ENCODE measurements around the gene IL1RAPL1. TPM values are rescaled to one million over a fixed set of nuclear protein-coding genes. Genes with fewer than 3 reads are reported as not detected.

The IL1RAPL1 gene
- total and polyA plus RNA-seq, 2 experiments from 2014 or later: 0.18 to 0.49 TPM

DNA sequence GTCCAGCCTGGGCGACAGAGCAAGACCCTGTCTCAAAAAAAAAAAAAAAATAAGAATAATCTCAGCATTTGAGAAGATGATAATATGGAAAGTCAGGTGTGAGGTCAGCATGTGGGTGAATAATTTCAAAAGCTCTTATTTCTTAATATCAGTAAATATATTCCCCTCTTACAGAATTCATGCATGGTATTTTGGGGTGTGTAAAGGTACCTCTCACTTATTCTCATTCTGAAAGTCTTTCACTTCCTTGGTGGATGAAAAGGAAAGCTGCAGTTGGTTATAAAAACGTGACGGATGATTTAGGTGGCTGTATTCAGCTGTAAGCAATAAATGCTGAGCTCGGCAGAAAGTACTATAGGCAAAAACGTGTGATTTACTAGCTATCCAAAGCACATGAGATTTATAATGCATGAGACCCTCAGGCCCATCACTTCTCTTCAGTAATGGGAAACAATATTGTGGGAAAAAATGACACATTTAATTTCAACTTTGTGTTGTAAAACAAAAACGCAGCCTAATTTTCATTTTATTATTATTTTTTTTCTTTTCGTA, 1275.0 kb downstream of the IL1RAPL1 start:
- Mint-ChIP-seq H3K4me1 (no peaks in the 10 kb centered on the region), H3K9me3 (no peaks in the 10 kb centered on the region), H3K27ac (no peak overlapping the region), H3K4me3 (no peak overlapping the region), H3K27me3 (ENCODE audit: insufficient read depth, low read depth, poor library complexity) (no peaks in the 10 kb centered on the region), H3K36me3 (ENCODE audit: low read depth) (no peaks in the 10 kb centered on the region)
- no peaks in the 10 kb centered on the region for H3F3A ChIP-seq (replicated peaks; ENCODE audit: low read depth)
- H3K4me3 ChIP-seq: no peak overlapping the region
- no peak for DNase-seq (ENCODE audit: low spot score)
- H3K9me2 ChIP-seq (ENCODE audit: insufficient read depth): no peaks in the 10 kb centered on the region
- ATAC-seq: no peak
- TF ChIP-seq POLR2AphosphoS5 (IDR thresholded peaks at IDR 0.05; ENCODE audit: low read depth) (no peak), STAT1 (IDR thresholded peaks at IDR 0.05; ENCODE audit: unreplicated experiment) (no peak), NANOG (IDR thresholded peaks at IDR 0.05; ENCODE audit: borderline replicate concordance) (no peak)
- TF ChIP-seq, protein P1, sequence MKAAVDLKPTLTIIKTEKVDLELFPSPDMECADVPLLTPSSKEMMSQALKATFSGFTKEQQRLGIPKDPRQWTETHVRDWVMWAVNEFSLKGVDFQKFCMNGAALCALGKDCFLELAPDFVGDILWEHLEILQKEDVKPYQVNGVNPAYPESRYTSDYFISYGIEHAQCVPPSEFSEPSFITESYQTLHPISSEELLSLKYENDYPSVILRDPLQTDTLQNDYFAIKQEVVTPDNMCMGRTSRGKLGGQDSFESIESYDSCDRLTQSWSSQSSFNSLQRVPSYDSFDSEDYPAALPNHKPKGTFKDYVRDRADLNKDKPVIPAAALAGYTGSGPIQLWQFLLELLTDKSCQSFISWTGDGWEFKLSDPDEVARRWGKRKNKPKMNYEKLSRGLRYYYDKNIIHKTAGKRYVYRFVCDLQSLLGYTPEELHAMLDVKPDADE (IDR thresholded peaks at IDR 0.05): no peak
- H3K79me2 ChIP-seq (replicated peaks; ENCODE audit: insufficient read depth): no peaks in the 10 kb centered on the region
- no peaks in the 10 kb centered on the region for H3K36me3 ChIP-seq (ENCODE audit: insufficient read depth)
- H2AFZ ChIP-seq: no peak overlapping the region
- H3K27me3 ChIP-seq (ENCODE audit: insufficient read depth): no peaks in the 10 kb centered on the region
- no peaks in the 10 kb centered on the region for H4K20me1 ChIP-seq (replicated peaks; ENCODE audit: insufficient read depth)
- no peak overlapping the region for H3K4me2 ChIP-seq
- no peaks in the 10 kb centered on the region for H3K4me1 ChIP-seq (ENCODE audit: insufficient read depth)
- H3K27ac ChIP-seq (ENCODE audit: low read depth): no peak overlapping the region

DNA sequence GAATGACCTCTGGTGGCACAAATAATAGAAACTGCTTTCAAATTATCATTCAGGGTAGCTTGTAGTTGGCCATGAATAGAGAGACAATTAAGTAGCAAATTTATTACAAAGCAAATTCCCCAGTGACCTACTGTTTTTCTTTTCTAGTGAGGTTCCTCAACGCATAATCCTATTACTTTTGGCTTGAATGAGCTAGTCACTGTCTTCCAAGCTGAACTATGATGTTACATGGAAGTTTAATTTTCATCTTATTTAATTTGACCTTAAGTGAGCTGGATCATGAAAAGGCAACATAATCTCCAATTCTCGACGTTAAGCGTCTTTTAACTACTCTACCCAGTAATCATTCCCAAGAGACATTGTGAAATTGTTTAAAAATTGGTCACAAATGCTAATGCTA, 1280.7 kb downstream of the IL1RAPL1 start:
- no peaks in the 10 kb centered on the region for H3K9me3 Mint-ChIP-seq
- Histone ChIP-seq H3K4me2 (no peak overlapping the region), H3K27me3 (ENCODE audit: insufficient read depth) (no peaks in the 10 kb centered on the region)

More for the DNA sequence above, 1280.7 kb downstream of the IL1RAPL1 start:
- Histone ChIP-seq H3K36me3 (ENCODE audit: insufficient read depth) (no peaks in the 10 kb centered on the region), H3K79me2 (replicated peaks; ENCODE audit: insufficient read depth) (no peaks in the 10 kb centered on the region), H3K27ac (ENCODE audit: low read depth) (no peak overlapping the region), H3F3A (replicated peaks; ENCODE audit: low read depth) (no peaks in the 10 kb centered on the region), H3K4me3 (no peak overlapping the region), H3K4me1 (ENCODE audit: insufficient read depth) (no peaks in the 10 kb centered on the region), H2AFZ (no peak overlapping the region), H4K20me1 (replicated peaks; ENCODE audit: insufficient read depth) (no peaks in the 10 kb centered on the region), H3K9me2 (ENCODE audit: insufficient read depth) (no peaks in the 10 kb centered on the region)
- Mint-ChIP-seq H3K4me1 (no peaks in the 10 kb centered on the region), H3K36me3 (ENCODE audit: low read depth) (no peaks in the 10 kb centered on the region), H3K27ac (no peak overlapping the region), H3K4me3 (no peak overlapping the region), H3K27me3 (ENCODE audit: insufficient read depth, low read depth, poor library complexity) (no peaks in the 10 kb centered on the region)
- TF ChIP-seq, protein P2, sequence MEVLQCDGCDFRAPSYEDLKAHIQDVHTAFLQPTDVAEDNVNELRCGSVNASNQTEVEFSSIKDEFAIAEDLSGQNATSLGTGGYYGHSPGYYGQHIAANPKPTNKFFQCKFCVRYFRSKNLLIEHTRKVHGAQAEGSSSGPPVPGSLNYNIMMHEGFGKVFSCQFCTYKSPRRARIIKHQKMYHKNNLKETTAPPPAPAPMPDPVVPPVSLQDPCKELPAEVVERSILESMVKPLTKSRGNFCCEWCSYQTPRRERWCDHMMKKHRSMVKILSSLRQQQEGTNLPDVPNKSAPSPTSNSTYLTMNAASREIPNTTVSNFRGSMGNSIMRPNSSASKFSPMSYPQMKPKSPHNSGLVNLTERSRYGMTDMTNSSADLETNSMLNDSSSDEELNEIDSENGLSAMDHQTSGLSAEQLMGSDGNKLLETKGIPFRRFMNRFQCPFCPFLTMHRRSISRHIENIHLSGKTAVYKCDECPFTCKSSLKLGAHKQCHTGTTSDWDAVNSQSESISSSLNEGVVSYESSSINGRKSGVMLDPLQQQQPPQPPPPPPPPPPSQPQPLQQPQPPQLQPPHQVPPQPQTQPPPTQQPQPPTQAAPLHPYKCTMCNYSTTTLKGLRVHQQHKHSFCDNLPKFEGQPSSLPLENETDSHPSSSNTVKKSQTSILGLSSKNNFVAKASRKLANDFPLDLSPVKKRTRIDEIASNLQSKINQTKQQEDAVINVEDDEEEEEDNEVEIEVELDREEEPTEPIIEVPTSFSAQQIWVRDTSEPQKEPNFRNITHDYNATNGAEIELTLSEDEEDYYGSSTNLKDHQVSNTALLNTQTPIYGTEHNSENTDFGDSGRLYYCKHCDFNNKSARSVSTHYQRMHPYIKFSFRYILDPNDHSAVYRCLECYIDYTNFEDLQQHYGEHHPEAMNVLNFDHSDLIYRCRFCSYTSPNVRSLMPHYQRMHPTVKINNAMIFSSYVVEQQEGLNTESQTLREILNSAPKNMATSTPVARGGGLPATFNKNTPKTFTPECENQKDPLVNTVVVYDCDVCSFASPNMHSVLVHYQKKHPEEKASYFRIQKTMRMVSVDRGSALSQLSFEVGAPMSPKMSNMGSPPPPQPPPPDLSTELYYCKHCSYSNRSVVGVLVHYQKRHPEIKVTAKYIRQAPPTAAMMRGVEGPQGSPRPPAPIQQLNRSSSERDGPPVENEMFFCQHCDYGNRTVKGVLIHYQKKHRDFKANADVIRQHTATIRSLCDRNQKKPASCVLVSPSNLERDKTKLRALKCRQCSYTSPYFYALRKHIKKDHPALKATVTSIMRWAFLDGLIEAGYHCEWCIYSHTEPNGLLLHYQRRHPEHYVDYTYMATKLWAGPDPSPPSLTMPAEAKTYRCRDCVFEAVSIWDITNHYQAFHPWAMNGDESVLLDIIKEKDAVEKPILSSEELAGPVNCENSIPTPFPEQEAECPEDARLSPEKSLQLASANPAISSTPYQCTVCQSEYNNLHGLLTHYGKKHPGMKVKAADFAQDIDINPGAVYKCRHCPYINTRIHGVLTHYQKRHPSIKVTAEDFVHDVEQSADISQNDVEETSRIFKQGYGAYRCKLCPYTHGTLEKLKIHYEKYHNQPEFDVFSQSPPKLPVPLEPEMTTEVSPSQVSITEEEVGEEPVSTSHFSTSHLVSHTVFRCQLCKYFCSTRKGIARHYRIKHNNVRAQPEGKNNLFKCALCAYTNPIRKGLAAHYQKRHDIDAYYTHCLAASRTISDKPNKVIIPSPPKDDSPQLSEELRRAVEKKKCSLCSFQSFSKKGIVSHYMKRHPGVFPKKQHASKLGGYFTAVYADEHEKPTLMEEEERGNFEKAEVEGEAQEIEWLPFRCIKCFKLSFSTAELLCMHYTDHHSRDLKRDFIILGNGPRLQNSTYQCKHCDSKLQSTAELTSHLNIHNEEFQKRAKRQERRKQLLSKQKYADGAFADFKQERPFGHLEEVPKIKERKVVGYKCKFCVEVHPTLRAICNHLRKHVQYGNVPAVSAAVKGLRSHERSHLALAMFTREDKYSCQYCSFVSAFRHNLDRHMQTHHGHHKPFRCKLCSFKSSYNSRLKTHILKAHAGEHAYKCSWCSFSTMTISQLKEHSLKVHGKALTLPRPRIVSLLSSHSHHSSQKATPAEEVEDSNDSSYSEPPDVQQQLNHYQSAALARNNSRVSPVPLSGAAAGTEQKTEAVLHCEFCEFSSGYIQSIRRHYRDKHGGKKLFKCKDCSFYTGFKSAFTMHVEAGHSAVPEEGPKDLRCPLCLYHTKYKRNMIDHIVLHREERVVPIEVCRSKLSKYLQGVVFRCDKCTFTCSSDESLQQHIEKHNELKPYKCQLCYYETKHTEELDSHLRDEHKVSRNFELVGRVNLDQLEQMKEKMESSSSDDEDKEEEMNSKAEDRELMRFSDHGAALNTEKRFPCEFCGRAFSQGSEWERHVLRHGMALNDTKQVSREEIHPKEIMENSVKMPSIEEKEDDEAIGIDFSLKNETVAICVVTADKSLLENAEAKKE (CRISPR knock-in tag; IDR thresholded peaks at IDR 0.05): no peak
- no peak for TF ChIP-seq STAT1 (IDR thresholded peaks at IDR 0.05; ENCODE audit: unreplicated experiment)
- TF ChIP-seq CREB1 (CRISPR knock-in tag; IDR thresholded peaks at IDR 0.05; ENCODE audit: low read depth): no peak
- no peak for TF ChIP-seq POLR2AphosphoS5 (IDR thresholded peaks at IDR 0.05; ENCODE audit: low read depth)
- TF ChIP-seq EZH2phosphoT487 (IDR thresholded peaks at IDR 0.05; ENCODE audit: unreplicated experiment): no peak
- TF ChIP-seq NANOG (IDR thresholded peaks at IDR 0.05; ENCODE audit: borderline replicate concordance): no peak
- TF ChIP-seq, protein P3, sequence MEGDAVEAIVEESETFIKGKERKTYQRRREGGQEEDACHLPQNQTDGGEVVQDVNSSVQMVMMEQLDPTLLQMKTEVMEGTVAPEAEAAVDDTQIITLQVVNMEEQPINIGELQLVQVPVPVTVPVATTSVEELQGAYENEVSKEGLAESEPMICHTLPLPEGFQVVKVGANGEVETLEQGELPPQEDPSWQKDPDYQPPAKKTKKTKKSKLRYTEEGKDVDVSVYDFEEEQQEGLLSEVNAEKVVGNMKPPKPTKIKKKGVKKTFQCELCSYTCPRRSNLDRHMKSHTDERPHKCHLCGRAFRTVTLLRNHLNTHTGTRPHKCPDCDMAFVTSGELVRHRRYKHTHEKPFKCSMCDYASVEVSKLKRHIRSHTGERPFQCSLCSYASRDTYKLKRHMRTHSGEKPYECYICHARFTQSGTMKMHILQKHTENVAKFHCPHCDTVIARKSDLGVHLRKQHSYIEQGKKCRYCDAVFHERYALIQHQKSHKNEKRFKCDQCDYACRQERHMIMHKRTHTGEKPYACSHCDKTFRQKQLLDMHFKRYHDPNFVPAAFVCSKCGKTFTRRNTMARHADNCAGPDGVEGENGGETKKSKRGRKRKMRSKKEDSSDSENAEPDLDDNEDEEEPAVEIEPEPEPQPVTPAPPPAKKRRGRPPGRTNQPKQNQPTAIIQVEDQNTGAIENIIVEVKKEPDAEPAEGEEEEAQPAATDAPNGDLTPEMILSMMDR (conservative IDR thresholded peaks at IDR 0.05; ENCODE audit: low read depth in 2 of 2): no peak
- TF ChIP-seq JUNB (IDR thresholded peaks at IDR 0.05; ENCODE audit: unreplicated experiment): no peak
- TF ChIP-seq, protein P1 (IDR thresholded peaks at IDR 0.05): no peak
- TF ChIP-seq EZH2 (IDR thresholded peaks at IDR 0.05; ENCODE audit: low read depth, unreplicated experiment): no peak
- ATAC-seq (no peak), DNase-seq (ENCODE audit: low spot score) (no peak)

Data from GM23338 (cell line).